HUES6 (cell line): ENCODE results near the gene DUS1L.

Experiments used
- H3K27ac ChIP-seq: 2 replicates; pipeline ENCODE4 v1.7.0; 2013; ENCODE audit warnings: low read depth, mild to moderate bottlenecking, low read length, inconsistent platforms
- H3K27me3 ChIP-seq: 2 replicates; pipeline ENCODE4 v1.6.1; 2013; ENCODE audit warnings: low read length; ENCODE audit not compliant: control insufficient read depth, insufficient read depth
- H3K36me3 ChIP-seq: 2 replicates; pipeline ENCODE4 v1.6.1; 2013; ENCODE audit warnings: low read length; ENCODE audit not compliant: control insufficient read depth, insufficient read depth
- H3K4me1 ChIP-seq: 2 replicates; pipeline ENCODE4 v1.6.1; 2013; ENCODE audit warnings: low read length; ENCODE audit not compliant: control insufficient read depth, insufficient read depth
- H3K4me3 ChIP-seq: 2 replicates; pipeline ENCODE4 v1.5.1; 2013; ENCODE audit warnings: low read depth, low read length
- H3K9ac ChIP-seq: one replicate; pipeline ENCODE4 v1.6.1; 2013; ENCODE audit warnings: mild to moderate bottlenecking, low read length
- H3K9me3 ChIP-seq: 2 replicates; pipeline ENCODE4 v1.6.1; 2013; ENCODE audit warnings: low read depth, low read length; ENCODE audit not compliant: control insufficient read depth, insufficient read depth

DUS1L gene

DNA sequence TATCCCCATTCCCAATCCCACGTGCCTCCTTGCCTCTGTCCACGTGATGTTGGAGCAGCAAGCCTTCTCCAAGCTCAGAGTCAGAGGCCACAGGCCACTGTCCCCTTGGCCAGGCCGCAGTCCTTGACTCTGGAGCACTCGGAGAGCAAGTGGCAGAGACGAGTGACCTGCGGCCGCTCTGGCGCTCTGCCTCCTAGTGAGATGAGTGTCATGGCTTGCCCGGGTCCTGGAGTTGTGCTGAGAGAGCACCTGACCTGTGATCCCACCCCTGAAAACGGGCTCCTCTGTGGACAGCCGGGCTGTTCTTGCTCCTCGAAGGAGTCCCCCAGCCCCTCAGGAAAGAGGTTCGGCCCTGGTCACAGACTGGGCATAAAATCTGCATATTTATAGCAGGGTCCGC lies 42.4 kb upstream of the DUS1L start:
- peaks cover 7% of the 10 kb centered on the region; the same call in 1 of the 2 replicates for H3K36me3 ChIP-seq
- no peaks in the 10 kb centered on the region for H3K27me3 ChIP-seq
- no peak overlapping the region for H3K9ac ChIP-seq
- H3K27ac ChIP-seq: no peak overlapping the region
- peaks cover 40% of the 10 kb centered on the region for H3K4me1 ChIP-seq
- H3K9me3 ChIP-seq: no peaks in the 10 kb centered on the region
- no peak overlapping the region for H3K4me3 ChIP-seq

DNA sequence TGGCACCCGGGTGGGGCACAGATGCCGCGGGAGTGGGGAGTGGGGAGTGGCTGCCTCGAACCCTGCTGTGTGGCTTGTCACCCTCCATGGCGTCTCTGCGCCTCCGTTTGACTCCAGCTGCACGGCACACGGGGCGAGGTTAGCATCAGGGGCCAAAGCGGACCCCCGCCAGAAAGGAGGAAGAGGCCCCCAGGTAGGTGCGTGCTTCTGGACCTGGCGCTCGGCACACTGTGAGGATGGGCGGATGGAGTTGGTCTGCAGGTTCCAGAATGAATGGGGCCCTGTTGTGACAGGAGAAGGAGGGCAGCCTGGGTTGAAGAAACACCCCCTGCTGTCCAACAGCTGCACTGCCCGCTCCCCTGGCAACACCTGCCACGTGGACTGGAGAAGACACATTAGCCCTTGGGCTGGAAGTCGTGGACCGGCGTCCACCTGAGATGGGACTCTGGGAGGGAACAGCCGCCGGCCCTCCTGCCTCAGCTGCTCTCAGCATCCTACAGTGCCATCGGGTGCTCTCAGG lies 41.8 kb upstream of the DUS1L start:
- H3K9me3 ChIP-seq: no peaks in the 10 kb centered on the region
- H3K9ac ChIP-seq: no peak overlapping the region
- no peak overlapping the region for H3K27ac ChIP-seq
- peaks cover 4% of the 10 kb centered on the region; the same call in 1 of the 2 replicates for H3K36me3 ChIP-seq
- H3K4me1 ChIP-seq: peaks cover 44% of the 10 kb centered on the region
- H3K4me3 ChIP-seq: no peak overlapping the region
- no peaks in the 10 kb centered on the region for H3K27me3 ChIP-seq

DNA sequence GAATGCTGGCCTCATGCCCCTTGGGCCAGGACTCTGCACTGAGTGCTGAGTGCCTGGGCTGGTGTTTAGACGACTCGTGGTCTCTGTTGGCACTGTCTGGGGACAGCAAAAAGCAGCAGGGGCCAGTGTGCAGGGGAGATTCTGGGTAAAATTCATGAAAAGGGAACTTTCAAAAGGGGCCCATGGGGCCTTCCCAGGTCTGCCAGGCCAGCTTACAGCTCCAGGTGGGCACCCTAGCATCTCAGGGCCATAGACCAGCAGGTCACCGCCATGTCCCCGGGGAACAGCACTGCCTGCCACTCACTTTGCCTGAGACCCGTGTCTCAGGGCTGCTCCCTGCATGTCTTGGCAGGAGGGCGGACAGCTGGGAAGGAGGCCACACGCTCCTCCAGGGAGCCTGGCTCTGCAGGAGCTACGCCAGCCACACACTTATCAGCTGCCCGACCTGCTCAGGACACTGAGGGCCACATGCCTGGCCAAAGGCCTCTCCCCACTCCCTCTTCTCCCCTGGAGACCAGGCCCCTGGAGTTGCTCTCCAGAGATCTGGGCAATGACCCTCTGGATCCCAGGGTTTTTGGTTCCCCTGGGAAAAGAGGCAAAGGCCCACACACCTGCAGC lies 41.2 kb upstream of the DUS1L start:
- Histone ChIP-seq H3K27me3 (no peaks in the 10 kb centered on the region), H3K4me3 (no peak overlapping the region), H3K27ac (no peak overlapping the region), H3K36me3 (no peaks in the 10 kb centered on the region), H3K9me3 (no peaks in the 10 kb centered on the region), H3K9ac (no peak overlapping the region), H3K4me1 (peaks cover 49% of the 10 kb centered on the region)

DNA sequence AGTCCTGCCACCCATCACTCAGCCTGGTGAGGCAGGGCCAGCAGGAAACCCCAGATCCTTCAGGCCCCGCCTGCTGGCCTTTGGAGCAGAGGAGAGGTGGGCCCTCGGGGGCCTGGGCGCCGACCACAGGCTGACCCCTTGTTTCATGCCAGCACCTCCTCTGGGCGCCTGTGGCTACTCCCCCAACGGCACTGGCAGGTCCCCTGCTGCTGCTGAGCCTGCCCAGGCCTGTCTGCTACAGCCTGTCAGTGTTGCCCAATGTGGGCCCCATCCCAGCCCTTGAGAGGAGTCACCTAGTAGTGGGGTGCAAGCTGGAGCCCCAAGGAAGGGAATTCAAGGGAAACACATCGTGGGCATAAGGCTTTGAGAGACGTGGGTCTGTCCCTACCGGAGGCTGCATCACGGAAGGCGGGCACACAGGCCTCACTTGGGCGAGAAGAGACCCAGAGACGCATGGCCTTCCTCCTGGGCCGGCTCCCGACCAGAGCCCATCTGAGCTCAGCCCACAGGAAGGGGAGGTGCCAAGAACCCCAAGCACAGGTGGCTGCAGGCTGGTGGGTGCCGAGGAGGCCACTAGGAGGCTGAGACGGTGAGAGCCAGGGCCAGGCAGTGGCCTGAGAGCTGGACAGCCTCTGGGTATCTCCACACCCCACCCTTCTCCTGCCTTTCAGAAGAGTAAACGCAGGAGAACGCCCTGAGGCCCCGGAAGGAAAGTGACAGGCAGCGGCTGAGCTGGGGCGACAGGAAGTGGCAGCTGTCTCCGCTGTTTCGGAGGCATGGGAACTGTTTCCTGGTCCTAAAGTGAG lies 40.5 kb upstream of the DUS1L start:
- Histone ChIP-seq H3K4me1 (peaks cover 56% of the 10 kb centered on the region), H3K27ac (no peak overlapping the region), H3K4me3 (no peak overlapping the region), H3K27me3 (no peaks in the 10 kb centered on the region), H3K36me3 (no peaks in the 10 kb centered on the region), H3K9ac (no peak overlapping the region), H3K9me3 (no peaks in the 10 kb centered on the region)

DNA sequence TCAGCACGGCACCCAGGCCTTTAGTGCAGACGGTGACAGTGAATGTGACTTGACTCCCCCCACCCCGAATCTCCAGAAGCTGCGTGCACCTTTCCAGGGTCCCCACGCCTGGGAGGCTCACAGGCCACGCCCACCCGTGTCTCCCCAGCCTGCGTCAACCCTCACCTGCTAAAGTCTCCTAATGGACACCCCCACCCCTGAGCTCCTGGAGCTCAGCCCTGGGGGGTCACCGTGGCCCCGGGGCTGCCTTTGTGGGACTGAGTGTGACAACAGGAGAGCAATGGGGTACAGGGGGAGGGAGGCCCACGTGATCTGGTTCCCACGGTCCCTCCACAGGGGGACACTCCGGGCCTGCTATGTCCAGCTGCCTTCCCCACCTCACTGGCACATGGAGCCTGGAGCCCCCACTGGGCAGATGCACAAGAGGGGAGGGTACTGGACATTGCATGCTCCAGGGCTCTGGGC lies 39.8 kb upstream of the DUS1L start:
- Histone ChIP-seq H3K9ac (no peak overlapping the region), H3K27ac (no peak overlapping the region), H3K4me3 (no peak overlapping the region)

DNA sequence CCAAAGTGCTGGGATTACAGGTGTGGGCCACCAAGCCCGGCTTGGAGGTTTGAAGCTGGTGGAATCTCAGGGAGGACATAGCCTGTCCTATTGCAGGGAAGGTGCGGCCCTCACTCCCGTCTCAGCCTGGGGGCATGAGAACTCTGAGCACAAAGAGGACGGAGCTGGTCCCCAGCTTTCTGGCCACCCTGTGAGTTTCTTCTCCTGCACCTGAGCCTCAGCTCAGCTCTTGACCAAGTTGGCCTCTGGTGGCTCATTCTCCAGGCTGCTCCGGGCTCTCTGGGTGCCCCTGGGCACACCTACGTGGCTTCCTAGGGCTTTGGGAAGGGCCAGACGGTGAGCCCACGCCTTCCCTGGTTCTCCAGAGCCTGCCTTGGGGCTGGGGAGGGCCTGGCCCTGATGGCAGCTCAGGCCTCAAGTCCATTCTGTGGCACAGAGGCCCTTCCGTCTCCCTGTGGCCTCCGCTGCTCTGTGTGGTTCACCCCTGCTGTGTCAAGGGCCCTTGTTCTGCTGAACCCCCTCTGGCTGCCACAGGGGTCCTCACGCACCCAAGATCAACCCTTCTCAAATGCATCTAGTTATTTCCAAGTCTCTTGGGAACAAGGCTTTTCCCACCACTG lies 39.3 kb upstream of the DUS1L start:
- Histone ChIP-seq H3K9me3 (no peaks in the 10 kb centered on the region), H3K4me1 (peaks cover 68% of the 10 kb centered on the region), H3K9ac (no peak overlapping the region), H3K36me3 (no peaks in the 10 kb centered on the region), H3K27me3 (no peaks in the 10 kb centered on the region), H3K4me3 (no peak overlapping the region), H3K27ac (no peak overlapping the region)

More for the DNA sequence above, 39.8 kb upstream of the DUS1L start:
- Histone ChIP-seq H3K9me3 (no peaks in the 10 kb centered on the region), H3K4me1 (peaks cover 63% of the 10 kb centered on the region), H3K27me3 (no peaks in the 10 kb centered on the region), H3K36me3 (no peaks in the 10 kb centered on the region)

DNA sequence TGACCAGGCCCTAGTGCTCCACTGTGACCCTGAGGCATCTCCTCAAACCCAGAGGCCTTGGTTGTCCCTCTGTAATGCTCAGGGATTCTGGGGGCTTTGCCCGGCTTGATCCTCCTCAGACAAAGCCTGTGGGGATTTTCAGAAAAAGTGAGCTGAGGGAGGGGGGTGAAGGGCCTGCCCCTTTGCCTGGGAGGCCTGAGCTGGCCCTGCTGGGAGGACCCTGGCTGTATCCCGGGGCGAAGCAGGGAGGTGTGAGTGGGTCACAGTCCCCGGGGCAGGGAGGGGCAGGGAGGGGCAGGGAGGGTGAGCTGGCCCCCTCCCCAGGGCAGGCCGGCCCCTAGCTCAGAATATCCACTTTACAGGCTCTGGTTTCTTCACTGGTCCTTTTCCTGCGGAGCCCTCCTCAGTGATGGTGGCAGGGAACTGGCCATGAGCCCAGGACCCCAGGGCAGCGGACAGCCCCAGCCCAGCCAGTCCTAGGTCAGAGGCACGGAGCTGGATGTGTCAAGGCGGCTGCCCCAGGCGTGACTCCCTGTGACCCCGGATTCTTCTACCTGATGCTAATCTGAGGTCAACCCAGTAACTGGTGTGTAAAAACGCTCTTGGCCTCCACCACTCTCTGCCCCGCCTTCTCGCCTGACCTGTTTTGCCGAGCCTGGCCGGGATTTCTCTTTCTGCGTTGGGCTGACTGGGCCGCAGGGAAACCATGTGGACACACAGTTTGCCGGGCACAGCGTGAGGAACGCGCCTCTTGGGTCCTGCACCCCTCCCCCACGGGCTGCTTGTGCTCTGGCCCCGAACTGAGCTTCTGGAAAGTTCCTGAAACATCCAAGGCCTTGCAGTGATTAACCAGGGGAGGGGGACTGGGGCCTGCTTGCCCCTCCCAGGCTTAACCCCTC lies 38.2 kb upstream of the DUS1L start:
- Histone ChIP-seq H3K4me3 (peak overlapping the region; percentile 32), H3K27ac (peak overlapping the region; percentile 72), H3K9ac (peak overlapping the region; percentile 66), H3K4me1 (peaks cover 79% of the 10 kb centered on the region), H3K9me3 (no peaks in the 10 kb centered on the region), H3K27me3 (no peaks in the 10 kb centered on the region), H3K36me3 (no peaks in the 10 kb centered on the region)

DNA sequence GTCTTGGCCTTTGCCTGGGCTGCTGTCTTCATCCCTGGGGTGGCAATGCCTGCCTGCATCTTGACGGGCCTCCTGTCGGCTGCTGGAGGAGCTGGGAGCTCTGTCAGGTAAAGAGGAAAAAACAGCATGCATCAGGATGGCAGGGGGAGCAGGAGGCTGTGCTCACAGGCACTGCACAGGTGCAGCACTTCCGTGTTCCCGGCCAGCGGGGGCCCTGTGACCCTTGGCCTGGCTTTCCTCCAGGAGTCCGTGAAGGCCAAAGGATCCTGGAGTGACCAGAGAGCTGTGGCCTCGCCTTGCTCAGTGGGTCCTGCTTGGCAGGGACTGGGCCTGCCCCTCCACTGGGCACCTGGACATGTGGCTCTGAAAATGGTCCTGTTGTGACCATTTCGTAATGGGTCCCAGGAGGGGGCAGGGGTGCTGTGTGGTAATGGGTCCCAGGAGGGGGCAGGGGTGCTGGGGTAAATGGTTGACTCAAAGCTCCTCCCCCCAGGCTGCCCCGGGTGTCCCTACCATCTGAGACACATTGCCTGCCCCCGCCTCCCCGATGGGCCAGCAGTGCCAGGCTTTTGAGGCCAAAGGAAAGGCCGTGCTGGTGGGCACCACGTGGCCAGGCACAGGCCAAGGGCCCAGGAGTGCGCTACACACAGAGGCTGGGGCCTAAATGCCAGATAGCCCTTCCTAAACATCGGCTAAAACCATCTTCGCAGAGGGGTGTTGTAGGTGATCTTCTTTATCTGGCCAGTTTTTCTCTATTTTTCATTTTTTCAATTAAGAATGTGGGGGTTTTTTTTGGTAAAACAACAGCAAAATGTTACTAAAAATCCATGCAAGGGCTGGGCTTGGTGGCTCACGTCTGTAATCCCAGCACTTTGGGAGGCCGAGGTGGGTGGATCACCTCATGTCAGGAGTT lies 36.4 kb upstream of the DUS1L start:
- H3K9ac ChIP-seq: no peak overlapping the region
- H3K4me3 ChIP-seq: no peak overlapping the region
- H3K27me3 ChIP-seq: no peaks in the 10 kb centered on the region
- no peaks in the 10 kb centered on the region for H3K9me3 ChIP-seq
- no peaks in the 10 kb centered on the region for H3K36me3 ChIP-seq
- H3K4me1 ChIP-seq: peaks cover 75% of the 10 kb centered on the region
- H3K27ac ChIP-seq: no peak overlapping the region

DNA sequence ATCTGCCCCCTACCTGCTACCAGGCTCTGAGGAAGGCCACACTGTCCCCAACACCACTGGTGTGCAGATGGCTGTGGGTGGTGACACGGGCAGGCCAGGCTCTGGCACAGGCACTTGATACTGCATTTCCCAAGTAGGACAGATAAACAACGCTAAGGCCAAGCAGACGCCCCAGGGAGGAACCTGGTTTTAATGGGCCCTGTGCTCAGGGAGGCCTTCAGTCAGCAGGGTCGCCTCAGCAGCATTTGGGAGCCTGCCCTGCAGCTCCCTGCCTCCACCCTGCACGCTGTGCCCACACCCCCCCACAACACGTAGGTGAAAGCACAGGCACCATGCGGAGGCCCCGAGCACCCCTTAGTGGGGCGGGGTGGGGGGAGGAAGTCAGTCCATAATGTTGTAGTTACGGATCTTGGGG lies 35.7 kb upstream of the DUS1L start:
- H3K36me3 ChIP-seq: peaks cover 6% of the 10 kb centered on the region
- H3K9me3 ChIP-seq: no peaks in the 10 kb centered on the region
- H3K27ac ChIP-seq: no peak overlapping the region
- peak overlapping the region; percentile 10 for H3K9ac ChIP-seq
- peaks cover 75% of the 10 kb centered on the region for H3K4me1 ChIP-seq
- no peak overlapping the region for H3K4me3 ChIP-seq
- no peaks in the 10 kb centered on the region for H3K27me3 ChIP-seq
